CD4-positive, alpha-beta memory T cell (primary cell): ENCODE results near the gene ACTL7A. TPM values are rescaled to one million over a fixed set of nuclear protein-coding genes. Genes with fewer than 3 reads are reported as not detected.
A peak's percentile ranks its signal among the peaks of the same experiment; 100 is the strongest.

ENCODE experiments used
- CTCF ChIA-PET: fragments of 350-600 bp; sonication (Branson Sonifier 250); formaldehyde crosslinking; loops from one replicate; lab custom pipeline; 2021; ENCODE audit warnings: inconsistent platforms; ENCODE audit not compliant: partially characterized antibody; lab: Charles Lee
- POLR2A ChIA-PET: fragments of 350-600 bp; sonication (Branson Sonifier 250); formaldehyde crosslinking; loops from one replicate; lab custom pipeline; 2021; ENCODE audit not compliant: partially characterized antibody; lab: Charles Lee
- DNase-seq, 5 donors: peaks; one replicate each; pipeline versions ENCODE4 v3.0.0 to v3.0.0-alpha.2; 2020 to 2022; ENCODE audit warnings: mixed read lengths in 1 of 5
- H3K27ac ChIP-seq: one replicate; pipeline ENCODE4 v1.7.0; 2013; ENCODE audit warnings: low read depth, low read length
- H3K27me3 ChIP-seq: 2 replicates; pipeline ENCODE4 v1.7.0; 2013; ENCODE audit warnings: mild to moderate bottlenecking, low read length, moderate library complexity; ENCODE audit not compliant: insufficient read depth
- H3K36me3 ChIP-seq: 2 replicates; pipeline ENCODE4 v1.7.0; 2013; ENCODE audit warnings: mild to moderate bottlenecking, low read length, moderate library complexity; ENCODE audit not compliant: insufficient read depth
- H3K4me1 ChIP-seq: 2 replicates; pipeline ENCODE4 v1.7.0; 2013; ENCODE audit warnings: mild to moderate bottlenecking, low read length, moderate library complexity; ENCODE audit not compliant: insufficient read depth
- H3K4me3 ChIP-seq, 2 donors: one replicate each; pipeline ENCODE4 v1.7.0; 2013; ENCODE audit warnings: low read length in 2 of 2, mild to moderate bottlenecking in 1 of 2
- H3K9me3 ChIP-seq, 2 donors: one replicate each; pipeline ENCODE4 v1.7.0; 2013; ENCODE audit warnings: low read length in 2 of 2, control low read depth in 1 of 2; ENCODE audit not compliant: control insufficient read depth in 1 of 2
- H3K27ac Mint-ChIP-seq, 7 donors: one replicate each; pipeline ENCODE4 v1.8.0; 2020 to 2021; ENCODE audit warnings: mixed read lengths in 7 of 7, mild to moderate bottlenecking in 6 of 7, inconsistent platforms in 3 of 7, moderate library complexity in 3 of 7
- H3K27me3 Mint-ChIP-seq, 2 donors: one replicate each; pipeline ENCODE4 v1.8.0; 2020 to 2021; ENCODE audit warnings: mixed read lengths in 2 of 2
- H3K36me3 Mint-ChIP-seq, 2 donors: one replicate each; pipeline ENCODE4 v1.8.0; 2020 to 2021; ENCODE audit warnings: mixed read lengths in 2 of 2, inconsistent platforms in 1 of 2, mild to moderate bottlenecking in 1 of 2
- H3K4me1 Mint-ChIP-seq, 4 donors: one replicate each; pipeline ENCODE4 v1.8.0; 2020 to 2021; ENCODE audit warnings: mixed read lengths in 4 of 4, mild to moderate bottlenecking in 1 of 4
- H3K4me3 Mint-ChIP-seq, 8 donors: one replicate each; pipeline ENCODE4 v1.8.0; 2020 to 2021; ENCODE audit warnings: mixed read lengths in 8 of 8, mild to moderate bottlenecking in 7 of 8, moderate library complexity in 6 of 8, inconsistent platforms in 3 of 8
- H3K9me3 Mint-ChIP-seq, 8 donors: one replicate each; pipeline ENCODE4 v1.8.0; 2020 to 2021; ENCODE audit warnings: mixed read lengths in 8 of 8, mild to moderate bottlenecking in 5 of 8, inconsistent platforms in 3 of 8, moderate library complexity in 1 of 8
- intact Hi-C: fragments of 100-400 bp; cut with micrococcal nuclease; formaldehyde crosslinking; loops from one replicate; pipeline ENCODE4 v1.15.1; 2023
- polyA plus RNA-seq, 2 donors: library from polyadenylated mRNA; unstranded; fragments of 300-500 nt; fragmentation: Illumina TruSeq; gene quantifications; one replicate each; pipeline ENCODE4 v1.2.3, GENCODE V29; 2021
- total RNA-seq, 2 experiments: library from RNA; stranded (reverse); gene quantifications; one replicate each; pipeline ENCODE4 v1.2.3, GENCODE V29; 2021

ACTL7A gene
- total and polyA plus RNA-seq, 4 experiments from 2014 or later: not detected

- POLR2A ChIA-PET: no interaction called here
- H3K27ac Mint-ChIP-seq: no peak overlapping the region
Observed at GRCh38 chr9:108876425-108876824, 14.4 kb downstream of the ACTL7A start.

GRCh38 chr9:108877524-108877923 lies 15.5 kb downstream of the ACTL7A start:
- Mint-ChIP-seq H3K4me3 (no peak overlapping the region), H3K27me3 (no peaks in the 10 kb centered on the region), H3K4me1 (no peaks in the 10 kb centered on the region), H3K36me3 (peaks cover 74 to 84% of the 10 kb centered on the region in 2 donors), H3K9me3 (no peaks in the 10 kb centered on the region), H3K27ac (no peak overlapping the region)
- no peak overlapping the region for H3K4me3 ChIP-seq
- POLR2A ChIA-PET: no interaction called here
- no peaks in the 10 kb centered on the region for H3K4me1 ChIP-seq
- intact Hi-C loops: no loop called here
- no peaks in the 10 kb centered on the region for H3K27me3 ChIP-seq
- H3K36me3 ChIP-seq: peaks cover 63% of the 10 kb centered on the region
- no peak overlapping the region for H3K27ac ChIP-seq
- CTCF ChIA-PET: no interaction called here
- DNase-seq: no peak
- no peaks in the 10 kb centered on the region for H3K9me3 ChIP-seq

More at GRCh38 chr9:108876425-108876824, 14.4 kb downstream of the ACTL7A start:
- peaks cover 59% of the 10 kb centered on the region for H3K36me3 ChIP-seq
- Mint-ChIP-seq H3K9me3 (no peaks in the 10 kb centered on the region), H3K36me3 (peaks cover 78 to 85% of the 10 kb centered on the region in 2 donors), H3K4me3 (no peak overlapping the region), H3K4me1 (no peaks in the 10 kb centered on the region), H3K27me3 (no peaks in the 10 kb centered on the region)
- CTCF ChIA-PET: no interaction called here
- H3K27ac ChIP-seq: no peak overlapping the region
- H3K4me1 ChIP-seq: no peaks in the 10 kb centered on the region
- H3K4me3 ChIP-seq: no peak overlapping the region
- no peaks in the 10 kb centered on the region for H3K9me3 ChIP-seq
- intact Hi-C loops: no loop called here
- H3K27me3 ChIP-seq: no peaks in the 10 kb centered on the region
- DNase-seq: no peak

- Histone ChIP-seq H3K36me3 (peaks cover 55% of the 10 kb centered on the region), H3K27ac (no peak overlapping the region), H3K4me3 (no peak overlapping the region), H3K4me1 (no peaks in the 10 kb centered on the region), H3K27me3 (no peaks in the 10 kb centered on the region), H3K9me3 (no peaks in the 10 kb centered on the region)
- H3K4me1 Mint-ChIP-seq: peaks cover 0 to 2% (median 0%) of the 10 kb centered on the region in 4 donors
- no peaks in the 10 kb centered on the region for H3K9me3 Mint-ChIP-seq
- POLR2A ChIA-PET: no interaction called here
- H3K27ac Mint-ChIP-seq: no peak overlapping the region
- no peak for DNase-seq
- H3K36me3 Mint-ChIP-seq: peaks cover 62 to 63% of the 10 kb centered on the region in 2 donors
- intact Hi-C loops: loop anchor here (10.0 kb wide), 1 partner anchor 314 kb away; no protein-coding TSS in a partner anchor
- no peaks in the 10 kb centered on the region for H3K27me3 Mint-ChIP-seq
- H3K4me3 Mint-ChIP-seq: no peak overlapping the region
- CTCF ChIA-PET: no interaction called here
Observed at GRCh38 chr9:108880738-108881316, 18.8 kb downstream of the ACTL7A start.

- no peaks in the 10 kb centered on the region for H3K9me3 Mint-ChIP-seq
- no peaks in the 10 kb centered on the region for H3K9me3 ChIP-seq
- no peaks in the 10 kb centered on the region for H3K27me3 ChIP-seq
- peaks cover 50% of the 10 kb centered on the region for H3K36me3 ChIP-seq
- no peak overlapping the region for H3K27ac ChIP-seq
- no peak overlapping the region for H3K4me3 Mint-ChIP-seq
- ChIA-PET CTCF (no interaction called here), POLR2A (no interaction called here)
- intact Hi-C loops: loop anchor here (10.0 kb wide), 1 partner anchor 313 kb away; no protein-coding TSS in a partner anchor
- H3K4me1 Mint-ChIP-seq: peaks cover 0 to 2% (median 0%) of the 10 kb centered on the region in 4 donors
- H3K4me3 ChIP-seq: no peak overlapping the region
- no peak for DNase-seq
- H3K36me3 Mint-ChIP-seq: peaks cover 59 to 65% of the 10 kb centered on the region in 2 donors
- H3K27ac Mint-ChIP-seq: peak overlapping the region in 2 of 7 donors; percentile 26 to 72
- H3K27me3 Mint-ChIP-seq: no peaks in the 10 kb centered on the region
- no peaks in the 10 kb centered on the region for H3K4me1 ChIP-seq
Observed at GRCh38 chr9:108882052-108882888, 20.2 kb downstream of the ACTL7A start.

GRCh38 chr9:108883085-108883484 lies 21.0 kb downstream of the ACTL7A start:
- Histone ChIP-seq H3K9me3 (no peaks in the 10 kb centered on the region), H3K27ac (no peak overlapping the region), H3K36me3 (peaks cover 46% of the 10 kb centered on the region), H3K4me1 (no peaks in the 10 kb centered on the region), H3K4me3 (no peak overlapping the region), H3K27me3 (no peaks in the 10 kb centered on the region)
- no peak for DNase-seq
- Mint-ChIP-seq H3K36me3 (peaks cover 57 to 61% of the 10 kb centered on the region in 2 donors), H3K27ac (peak overlapping the region in 1 of 7 donors; percentile 43), H3K4me3 (no peak overlapping the region), H3K9me3 (no peaks in the 10 kb centered on the region), H3K27me3 (no peaks in the 10 kb centered on the region), H3K4me1 (peaks cover 0 to 2% (median 0%) of the 10 kb centered on the region in 4 donors)
- intact Hi-C loops: loop anchor here (10.0 kb wide), 1 partner anchor 312 kb away; no protein-coding TSS in a partner anchor
- ChIA-PET CTCF (no interaction called here), POLR2A (no interaction called here)

- ChIA-PET POLR2A (no interaction called here), CTCF (no interaction called here)
- Mint-ChIP-seq H3K36me3 (peaks cover 56% of the 10 kb centered on the region in 2 donors), H3K4me3 (no peak overlapping the region), H3K9me3 (no peaks in the 10 kb centered on the region), H3K4me1 (peaks cover 0 to 2% (median 0%) of the 10 kb centered on the region in 4 donors), H3K27me3 (no peaks in the 10 kb centered on the region), H3K27ac (no peak overlapping the region)
- intact Hi-C loops: loop anchor here (10.0 kb wide), 1 partner anchor 310 kb away; no protein-coding TSS in a partner anchor
- H3K4me3 ChIP-seq: no peak overlapping the region
- no peaks in the 10 kb centered on the region for H3K27me3 ChIP-seq
- H3K9me3 ChIP-seq: no peaks in the 10 kb centered on the region
- H3K4me1 ChIP-seq: no peaks in the 10 kb centered on the region
- H3K27ac ChIP-seq: no peak overlapping the region
- DNase-seq: no peak
- H3K36me3 ChIP-seq: peaks cover 45% of the 10 kb centered on the region
Observed at GRCh38 chr9:108884701-108885100, 22.6 kb downstream of the ACTL7A start.

GRCh38 chr9:108885643-108886348 lies 23.7 kb downstream of the ACTL7A start:
- DNase-seq: no peak
- peaks cover 46% of the 10 kb centered on the region for H3K36me3 ChIP-seq
- H3K27ac Mint-ChIP-seq: no peak overlapping the region

More at GRCh38 chr9:108885643-108886348, 23.7 kb downstream of the ACTL7A start:
- Histone ChIP-seq H3K27ac (no peak overlapping the region), H3K9me3 (no peaks in the 10 kb centered on the region), H3K4me1 (no peaks in the 10 kb centered on the region), H3K4me3 (no peak overlapping the region), H3K27me3 (no peaks in the 10 kb centered on the region)
- no peak overlapping the region for H3K4me3 Mint-ChIP-seq
- ChIA-PET POLR2A (no interaction called here), CTCF (interaction anchor here (0.6 kb wide), 1 partner anchor 408 kb away, joined by 3 read pairs; no protein-coding TSS in a partner anchor)
- intact Hi-C loops: loop anchor here (10.0 kb wide), 1 partner anchor 309 kb away; no protein-coding TSS in a partner anchor
- peaks cover 0 to 2% (median 0%) of the 10 kb centered on the region in 4 donors for H3K4me1 Mint-ChIP-seq
- H3K9me3 Mint-ChIP-seq: no peaks in the 10 kb centered on the region
- peaks cover 54 to 56% of the 10 kb centered on the region in 2 donors for H3K36me3 Mint-ChIP-seq
- no peaks in the 10 kb centered on the region for H3K27me3 Mint-ChIP-seq
